ENCODE data around the gene STARD6. TPM values are rescaled to one million over a fixed set of nuclear protein-coding genes. Genes with fewer than 3 reads are reported as not detected.

STARD6 gene
- total and polyA plus RNA-seq, 7 donors, result not detected

GRCh38 chr18:54330768-54331548 is 26.7 kb downstream of the STARD6 start:
- intact Hi-C loops (cut with DNase I), result no loop called here
- TF ChIP-seq CTCF (IDR thresholded peaks at IDR 0.05), result no peak
- Histone ChIP-seq H3K27ac (no peak overlapping the region), H3K36me3 (ENCODE audit: insufficient read depth in 1 of 2, low read depth in 1 of 2) (no peaks in the 10 kb centered on the region), H3K9me3 (no peaks in the 10 kb centered on the region), H3K4me1 (no peaks in the 10 kb centered on the region), H3K27me3 (ENCODE audit: insufficient read depth in 3 of 3, low read length in 2 of 3) (no peaks in the 10 kb centered on the region), H3K4me3 (no peak overlapping the region)
- WGBS, 3 donors, result 70 to 73% (median 70%) methylated on average over 6 of the region's 6 CpGs
- DNase-seq (no peak), ATAC-seq (no peak)

GRCh38 chr18:54329787-54330186 is 27.9 kb downstream of the STARD6 start:
- Histone ChIP-seq H3K4me3 (no peak overlapping the region), H3K27ac (no peak overlapping the region), H3K27me3 (ENCODE audit: insufficient read depth in 3 of 3, low read length in 2 of 3) (no peaks in the 10 kb centered on the region), H3K4me1 (no peaks in the 10 kb centered on the region), H3K36me3 (ENCODE audit: insufficient read depth in 1 of 2, low read depth in 1 of 2) (no peaks in the 10 kb centered on the region), H3K9me3 (no peaks in the 10 kb centered on the region)
- ATAC-seq (no peak), DNase-seq (no peak)
- TF ChIP-seq CTCF (IDR thresholded peaks at IDR 0.05), result no peak
- intact Hi-C loops (cut with DNase I), result no loop called here

- Histone ChIP-seq H3K4me3 (no peak overlapping the region), H3K36me3 (ENCODE audit: insufficient read depth in 1 of 2, low read depth in 1 of 2) (no peaks in the 10 kb centered on the region), H3K9me3 (no peaks in the 10 kb centered on the region), H3K27ac (no peak overlapping the region), H3K4me1 (no peaks in the 10 kb centered on the region), H3K27me3 (ENCODE audit: insufficient read depth in 3 of 3, low read length in 2 of 3) (no peaks in the 10 kb centered on the region)
- WGBS, 3 donors, result 70 to 75% (median 72%) methylated on average over 4 of the region's 4 CpGs
- DNase-seq (no peak), ATAC-seq (no peak)
- TF ChIP-seq CTCF (IDR thresholded peaks at IDR 0.05), result no peak
- intact Hi-C loops (cut with DNase I), result no loop called here
These were observed 29.8 kb downstream of the STARD6 start for GRCh38 chr18:54327818-54328217.

- H3K4me1 ChIP-seq, result no peaks in the 10 kb centered on the region
- no peaks in the 10 kb centered on the region for H3K27me3 ChIP-seq (ENCODE audit: insufficient read depth in 3 of 3, low read length in 2 of 3)
- no peaks in the 10 kb centered on the region for H3K36me3 ChIP-seq (ENCODE audit: insufficient read depth in 1 of 2, low read depth in 1 of 2)
- intact Hi-C loops (cut with DNase I), result no loop called here
- DNase-seq, result no peak
- WGBS, 3 donors, result 71 to 80% (median 77%) methylated on average over 2 of the region's 2 CpGs
- ATAC-seq, result no peak
- TF ChIP-seq CTCF (IDR thresholded peaks at IDR 0.05), result no peak
- H3K9me3 ChIP-seq, result no peaks in the 10 kb centered on the region
- no peak overlapping the region for H3K4me3 ChIP-seq
- H3K27ac ChIP-seq, result no peak overlapping the region
These were observed 33.7 kb downstream of the STARD6 start for GRCh38 chr18:54323970-54324369.

GRCh38 chr18:54323561-54323960 is 34.1 kb downstream of the STARD6 start:
- ATAC-seq (no peak), DNase-seq (no peak)
- H3K36me3 ChIP-seq (ENCODE audit: insufficient read depth in 1 of 2, low read depth in 1 of 2), result no peaks in the 10 kb centered on the region
- H3K27ac ChIP-seq, result no peak overlapping the region
- no peaks in the 10 kb centered on the region for H3K4me1 ChIP-seq
- H3K27me3 ChIP-seq (ENCODE audit: insufficient read depth in 3 of 3, low read length in 2 of 3), result no peaks in the 10 kb centered on the region
- no peak overlapping the region for H3K4me3 ChIP-seq
- no peak for TF ChIP-seq CTCF (IDR thresholded peaks at IDR 0.05)
- intact Hi-C loops (cut with DNase I), result no loop called here
- H3K9me3 ChIP-seq, result no peaks in the 10 kb centered on the region

Measured in psoas muscle (tissue), 8 donors.